PC-9 (cell line): ENCODE results near the gene MED9. TPM values are rescaled to one million over a fixed set of nuclear protein-coding genes. Genes with fewer than 3 reads are reported as not detected.
"Not testable (repeated sequence)": the region's sequence is repeated elsewhere in the genome, so short reads cannot be mapped to it uniquely, and the experiment has no call there.

Experiments used
- BruUV-seq: library from RNA; stranded (reverse); fragments of 400-500 nt; replicated peaks from 2 replicates; lab custom pipeline; 2021; lab: Mats Ljungman, UMichigan
- CTCF ChIA-PET: fragments of 300-600 bp; sonication (Branson Sonifier 250); formaldehyde crosslinking; loops from one replicate; lab custom pipeline; 2022; ENCODE audit warnings: antibody characterized with exemption; lab: Charles Lee
- POLR2A ChIA-PET: fragments of 300-600 bp; sonication (Branson Sonifier 250); formaldehyde crosslinking; loops from one replicate; lab custom pipeline; 2022; ENCODE audit warnings: antibody characterized with exemption; ENCODE audit not compliant: unreplicated experiment; lab: Charles Lee
- DNase-seq, 2 experiments: peaks; one replicate each; pipeline versions ENCODE4 v3.0.0 to v3.0.0-alpha.2; 2015 to 2022; ENCODE audit warnings: mixed read lengths in 1 of 2
- H2AFZ ChIP-seq: fragments of 200-600 bp; sonication (generic); 2 replicates; pipeline ENCODE4 v1.8.1; 2017; ENCODE audit warnings: antibody characterized with exemption
- H3F3A ChIP-seq: fragments of 200-600 bp; sonication (generic); 2 replicates; pipeline ENCODE4 v1.8.1; 2017; ENCODE audit warnings: antibody characterized with exemption, mild to moderate bottlenecking, low read depth; ENCODE audit not compliant: insufficient read depth
- H3K27ac ChIP-seq: fragments of 200-600 bp; sonication (generic); 2 replicates; pipeline ENCODE4 v1.6.1; 2016; ENCODE audit warnings: mixed run types
- H3K27me3 ChIP-seq: fragments of 200-600 bp; sonication (generic); 2 replicates; pipeline ENCODE4 v1.6.1; 2016; ENCODE audit warnings: low read depth, mixed run types; ENCODE audit not compliant: insufficient read depth
- H3K36me3 ChIP-seq: fragments of 200-600 bp; sonication (generic); 2 replicates; pipeline ENCODE4 v1.6.1; 2016; ENCODE audit warnings: low read depth, mixed run types
- H3K4me1 ChIP-seq: fragments of 200-600 bp; sonication (generic); replicated peaks from 2 replicates; pipeline ENCODE4 v1.6.1; 2016; ENCODE audit warnings: mixed run types; ENCODE audit not compliant: insufficient read depth
- H3K4me2 ChIP-seq: fragments of 200-600 bp; sonication (generic); 2 replicates; pipeline ENCODE4 v1.6.1; 2017; ENCODE audit warnings: mixed run types
- H3K4me3 ChIP-seq: fragments of 200-600 bp; sonication (generic); 2 replicates; pipeline ENCODE4 v1.6.1; 2016; ENCODE audit warnings: mixed run types
- H3K79me2 ChIP-seq: fragments of 200-600 bp; sonication (generic); 2 replicates; pipeline ENCODE4 v1.6.1; 2017; ENCODE audit warnings: low read depth, mixed run types
- H3K9me2 ChIP-seq: fragments of 200-600 bp; sonication (generic); 2 replicates; pipeline ENCODE4 v1.8.1; 2017; ENCODE audit warnings: mild to moderate bottlenecking; ENCODE audit not compliant: insufficient read depth
- H3K9me3 ChIP-seq: fragments of 200-600 bp; sonication (generic); 2 replicates; pipeline ENCODE4 v1.8.1; 2016; ENCODE audit warnings: low read depth; ENCODE audit not compliant: insufficient read depth
- H4K20me1 ChIP-seq: fragments of 200-600 bp; sonication (generic); 2 replicates; pipeline ENCODE4 v1.8.1; 2017; ENCODE audit not compliant: insufficient read depth
- EZH2 ChIP-seq: fragments of 200-600 bp; sonication (generic); IDR thresholded peaks from 2 replicates; pipeline ENCODE4 v1.8.0; 2017; ENCODE audit warnings: antibody characterized with exemption, low read depth
- intact Hi-C: fragments of 100-400 bp; cut with micrococcal nuclease; formaldehyde crosslinking; loops from one replicate; pipeline ENCODE4 v1.10.0; 2022; ENCODE audit not compliant: unreplicated experiment
- total RNA-seq: library from RNA; stranded (reverse); gene quantifications from 2 replicates; pipeline ENCODE4 v1.2.3, GENCODE V29; 2021
- TF ChIP-seq, protein P1 (sequence below): fragments of 200-600 bp; sonication (generic); conservative IDR thresholded peaks from 2 replicates; pipeline ENCODE4 v1.6.1; 2017; ENCODE audit warnings: mixed run types, antibody characterized with exemption, mild to moderate bottlenecking, moderate library complexity

Gene MED9
- total RNA-seq, 1 experiment from 2014 or later: 15.8 TPM

DNA sequence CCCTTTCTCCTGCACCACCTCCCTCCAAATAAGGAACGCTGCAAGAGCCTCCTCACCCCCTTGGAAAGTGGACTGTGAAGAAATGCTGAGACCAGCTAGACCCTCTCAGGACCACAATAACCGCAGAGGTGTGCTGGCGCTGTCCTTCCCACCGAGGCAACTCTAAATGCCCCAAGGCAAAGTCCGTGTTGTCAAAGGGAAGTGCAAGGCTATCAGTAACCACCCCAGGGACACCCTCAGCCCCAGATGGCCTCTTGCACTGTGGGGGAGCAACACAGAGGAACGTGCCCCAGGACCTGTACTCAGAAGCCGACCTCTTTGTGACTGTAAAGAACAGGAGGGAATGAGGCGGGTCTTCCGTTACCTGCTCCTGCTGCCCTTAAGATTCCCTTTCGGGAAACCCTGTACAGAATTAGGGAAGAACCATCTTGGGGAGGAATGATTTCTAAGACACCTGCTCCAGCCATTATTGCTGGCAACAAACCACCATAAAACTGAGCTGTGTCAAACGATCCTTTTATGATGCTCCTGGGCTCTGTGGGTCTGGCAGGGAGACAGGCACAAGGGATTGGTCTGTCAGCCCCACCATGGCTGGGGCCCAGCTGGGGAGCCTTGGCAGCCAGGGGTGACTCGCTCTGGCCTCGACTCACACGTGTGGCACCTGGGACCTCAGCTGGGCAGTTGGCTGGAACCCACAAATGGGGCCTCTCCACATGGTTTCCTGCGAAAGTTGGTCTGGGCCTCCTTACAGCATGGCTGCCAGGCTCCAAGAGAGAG is 14.6 kb upstream of the MED9 start:
- H3K36me3 ChIP-seq: no peaks in the 10 kb centered on the region
- no peak overlapping the region for H3K27ac ChIP-seq
- POLR2A ChIA-PET: interaction anchor here (0.6 kb wide), 1 partner anchor 16 kb away, joined by 7 read pairs; no protein-coding TSS in a partner anchor
- H3K4me2 ChIP-seq: no peak overlapping the region
- no peaks in the 10 kb centered on the region for H3K4me1 ChIP-seq
- intact Hi-C loops: no loop called here
- peaks cover 3% of the 10 kb centered on the region; the same call in 1 of the 2 replicates for H4K20me1 ChIP-seq
- CTCF ChIA-PET: interaction anchor here (0.6 kb wide), 1 partner anchor 10 kb away, joined by 10 read pairs; no protein-coding TSS in a partner anchor
- DNase-seq: no peak
- no peaks in the 10 kb centered on the region for H3K9me2 ChIP-seq
- no peak overlapping the region for H2AFZ ChIP-seq
- no peak overlapping the region for H3K4me3 ChIP-seq
- no peaks in the 10 kb centered on the region for H3F3A ChIP-seq
- H3K27me3 ChIP-seq: peaks cover 87% of the 10 kb centered on the region
- H3K79me2 ChIP-seq: no peaks in the 10 kb centered on the region
- BruUV-seq: no TSS peak
- H3K9me3 ChIP-seq: 0 out of 2 replicates have a peak, but pooled peaks cover 3% of the 10 kb centered on the region
- TF ChIP-seq EZH2: no peak
- TF ChIP-seq, protein P1, sequence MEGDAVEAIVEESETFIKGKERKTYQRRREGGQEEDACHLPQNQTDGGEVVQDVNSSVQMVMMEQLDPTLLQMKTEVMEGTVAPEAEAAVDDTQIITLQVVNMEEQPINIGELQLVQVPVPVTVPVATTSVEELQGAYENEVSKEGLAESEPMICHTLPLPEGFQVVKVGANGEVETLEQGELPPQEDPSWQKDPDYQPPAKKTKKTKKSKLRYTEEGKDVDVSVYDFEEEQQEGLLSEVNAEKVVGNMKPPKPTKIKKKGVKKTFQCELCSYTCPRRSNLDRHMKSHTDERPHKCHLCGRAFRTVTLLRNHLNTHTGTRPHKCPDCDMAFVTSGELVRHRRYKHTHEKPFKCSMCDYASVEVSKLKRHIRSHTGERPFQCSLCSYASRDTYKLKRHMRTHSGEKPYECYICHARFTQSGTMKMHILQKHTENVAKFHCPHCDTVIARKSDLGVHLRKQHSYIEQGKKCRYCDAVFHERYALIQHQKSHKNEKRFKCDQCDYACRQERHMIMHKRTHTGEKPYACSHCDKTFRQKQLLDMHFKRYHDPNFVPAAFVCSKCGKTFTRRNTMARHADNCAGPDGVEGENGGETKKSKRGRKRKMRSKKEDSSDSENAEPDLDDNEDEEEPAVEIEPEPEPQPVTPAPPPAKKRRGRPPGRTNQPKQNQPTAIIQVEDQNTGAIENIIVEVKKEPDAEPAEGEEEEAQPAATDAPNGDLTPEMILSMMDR: no peak

DNA sequence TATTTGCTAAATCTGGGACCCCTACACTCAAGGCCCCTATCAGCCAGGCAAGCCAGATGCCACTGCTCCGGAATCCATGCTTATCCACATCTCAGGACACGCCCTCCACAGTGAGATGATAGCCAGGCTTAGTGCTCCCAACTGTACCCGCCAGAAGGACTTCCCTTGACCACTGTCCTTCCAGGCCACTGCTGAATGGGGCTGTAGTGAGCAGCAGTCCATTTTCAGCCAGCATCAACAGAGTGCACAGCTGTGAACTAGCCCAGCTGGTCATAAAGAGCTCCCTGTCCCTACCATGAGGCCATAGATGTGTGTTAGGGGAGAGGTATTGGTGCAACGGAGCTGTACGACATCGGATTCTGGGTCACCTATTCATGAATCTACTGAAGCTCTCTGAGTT is 13.0 kb upstream of the MED9 start:
- POLR2A ChIA-PET: no interaction called here
- no peak overlapping the region for H3K4me2 ChIP-seq
- no peak overlapping the region for H3K27ac ChIP-seq
- H3K79me2 ChIP-seq: no peaks in the 10 kb centered on the region
- no peaks in the 10 kb centered on the region for H3K9me2 ChIP-seq
- H3F3A ChIP-seq: no peaks in the 10 kb centered on the region
- no peak overlapping the region for H2AFZ ChIP-seq
- H3K4me1 ChIP-seq: no peaks in the 10 kb centered on the region
- H3K27me3 ChIP-seq: peaks cover 87% of the 10 kb centered on the region
- peaks cover 3% of the 10 kb centered on the region; the same call in 1 of the 2 replicates for H4K20me1 ChIP-seq
- no peaks in the 10 kb centered on the region for H3K36me3 ChIP-seq
- peaks cover 7% of the 10 kb centered on the region; the same call in 1 of the 2 replicates for H3K9me3 ChIP-seq
- intact Hi-C loops: no loop called here
- TF ChIP-seq, protein P1: no peak
- no peak for TF ChIP-seq EZH2
- CTCF ChIA-PET: no interaction called here
- H3K4me3 ChIP-seq: no peak overlapping the region
- no TSS peak for BruUV-seq
- no peak for DNase-seq

GRCh38 chr17:17465878-17466277 is 10.9 kb upstream of the MED9 start:
- intact Hi-C loops, H3F3A ChIP-seq, H3K36me3 ChIP-seq, H3K4me3 ChIP-seq, H3K9me3 ChIP-seq, H3K4me2 ChIP-seq, H4K20me1 ChIP-seq, POLR2A ChIA-PET, H3K4me1 ChIP-seq, H2AFZ ChIP-seq, BruUV-seq, H3K79me2 ChIP-seq, CTCF ChIA-PET, H3K9me2 ChIP-seq, H3K27ac ChIP-seq, DNase-seq: not testable (repeated sequence)
- peaks cover 94% of the 10 kb centered on the region for H3K27me3 ChIP-seq
